RWPE2 (cell line): ENCODE data around the gene WNT5B.
A peak's percentile ranks its signal among the peaks of the same experiment; 100 is the strongest.

Experiments used
- ATAC-seq: fragments of 200-7000 bp; cut with Tn5 transposase; 3 replicates; pipeline ENCODE4 v1.9.1; 2021; ENCODE audit warnings: low read depth
- DNase-seq: peaks from one replicate; pipeline ENCODE4 v3.0.0-alpha.2; 2020; ENCODE audit warnings: low spot score
- H3K27ac ChIP-seq: fragments of 450-650 bp; 2 replicates; pipeline ENCODE4 v1.5.1; 2017; ENCODE audit warnings: mild to moderate bottlenecking; ENCODE audit not compliant: poor library complexity, severe bottlenecking
- H3K27me3 ChIP-seq: fragments of 250-450 bp; sonication (Bioruptor Pico); 2 replicates; pipeline ENCODE4 v1.5.1; 2021; ENCODE audit warnings: mild to moderate bottlenecking, moderate library complexity; ENCODE audit not compliant: insufficient read depth, poor library complexity, severe bottlenecking
- H3K36me3 ChIP-seq: fragments of 250-450 bp; sonication (Bioruptor Pico); 2 replicates; pipeline ENCODE4 v1.5.1; 2020; ENCODE audit warnings: low read depth, mild to moderate bottlenecking, moderate library complexity
- H3K4me1 ChIP-seq: fragments of 250-450 bp; sonication (Bioruptor Pico); 2 replicates; pipeline ENCODE4 v1.5.1; 2021; ENCODE audit warnings: mild to moderate bottlenecking, moderate library complexity; ENCODE audit not compliant: insufficient read depth, poor library complexity, severe bottlenecking
- H3K4me3 ChIP-seq: fragments of 250-450 bp; sonication (Bioruptor Pico); 2 replicates; pipeline ENCODE4 v1.5.1; 2021; ENCODE audit warnings: mild to moderate bottlenecking, moderate library complexity; ENCODE audit not compliant: severe bottlenecking
- H3K9me3 ChIP-seq: fragments of 250-450 bp; sonication (Bioruptor Pico); 2 replicates; pipeline ENCODE4 v1.5.1; 2021; ENCODE audit warnings: mild to moderate bottlenecking, moderate library complexity; ENCODE audit not compliant: severe bottlenecking
- CTCF ChIP-seq: fragments of 450-650 bp; IDR thresholded peaks from one replicate; pipeline ENCODE4 v1.5.1; 2017; ENCODE audit warnings: mild to moderate bottlenecking, moderate library complexity; ENCODE audit not compliant: poor library complexity, severe bottlenecking

WNT5B gene

GRCh38 chr12:1605129-1606020 lies 23.7 kb upstream of the WNT5B start:
- peak overlapping the region; percentile 8 for H3K4me3 ChIP-seq
- no peaks in the 10 kb centered on the region for H3K36me3 ChIP-seq
- no peaks in the 10 kb centered on the region for H3K9me3 ChIP-seq
- peak; percentile 75 for DNase-seq
- H3K27ac ChIP-seq, result peak overlapping the region; percentile 79
- TF ChIP-seq CTCF, result peak; percentile 92
- no peaks in the 10 kb centered on the region for H3K27me3 ChIP-seq
- peak; percentile 78 for ATAC-seq
- H3K4me1 ChIP-seq, result peaks cover 23% of the 10 kb centered on the region

GRCh38 chr12:1606021-1606622 lies 22.9 kb upstream of the WNT5B start:
- Histone ChIP-seq H3K9me3 (no peaks in the 10 kb centered on the region), H3K36me3 (no peaks in the 10 kb centered on the region), H3K27me3 (no peaks in the 10 kb centered on the region), H3K27ac (peak overlapping the region; percentile 79), H3K4me3 (peak overlapping the region; percentile 8), H3K4me1 (peaks cover 23% of the 10 kb centered on the region)
- DNase-seq, result peak; percentile 99
- no peak for TF ChIP-seq CTCF
- peak; percentile 73 for ATAC-seq

- ATAC-seq (no peak), DNase-seq (no peak)
- peaks cover 36% of the 10 kb centered on the region for H3K4me1 ChIP-seq
- TF ChIP-seq CTCF, result no peak
- H3K36me3 ChIP-seq, result no peaks in the 10 kb centered on the region
- H3K9me3 ChIP-seq, result no peaks in the 10 kb centered on the region
- no peak overlapping the region for H3K4me3 ChIP-seq
- no peaks in the 10 kb centered on the region for H3K27me3 ChIP-seq
- H3K27ac ChIP-seq, result no peak overlapping the region
Observed at GRCh38 chr12:1607940-1608712, 20.9 kb upstream of the WNT5B start.

GRCh38 chr12:1608713-1609119 lies 20.3 kb upstream of the WNT5B start:
- TF ChIP-seq CTCF, result no peak
- Histone ChIP-seq H3K36me3 (no peaks in the 10 kb centered on the region), H3K4me3 (no peak overlapping the region), H3K9me3 (no peaks in the 10 kb centered on the region), H3K27me3 (no peaks in the 10 kb centered on the region), H3K27ac (no peak overlapping the region), H3K4me1 (peaks cover 36% of the 10 kb centered on the region)
- ATAC-seq (no peak), DNase-seq (no peak)
